Osteocyte (in vitro differentiated cells): ENCODE results near the gene GIT2. TPM values are rescaled to one million over a fixed set of nuclear protein-coding genes. Genes with fewer than 3 reads are reported as not detected.

ENCODE experiments used
- DNase-seq: peaks from one replicate; pipeline ENCODE4 v3.0.0; 2021; ENCODE audit warnings: mixed read lengths; ENCODE audit not compliant: unreplicated experiment; ENCODE audit errors: extremely low spot score
- H3K27ac Mint-ChIP-seq: one replicate; pipeline ENCODE4 v1.8.0; 2021; ENCODE audit warnings: mild to moderate bottlenecking, mixed read lengths; ENCODE audit not compliant: unreplicated experiment
- H3K27me3 Mint-ChIP-seq: one replicate; pipeline ENCODE4 v1.8.0; 2021; ENCODE audit warnings: mixed read lengths; ENCODE audit not compliant: unreplicated experiment
- H3K36me3 Mint-ChIP-seq: one replicate; pipeline ENCODE4 v1.8.0; 2021; ENCODE audit warnings: mixed read lengths; ENCODE audit not compliant: unreplicated experiment
- H3K4me1 Mint-ChIP-seq: one replicate; pipeline ENCODE4 v1.8.0; 2021; ENCODE audit warnings: mixed read lengths; ENCODE audit not compliant: unreplicated experiment
- H3K4me3 Mint-ChIP-seq: one replicate; pipeline ENCODE4 v1.8.0; 2021; ENCODE audit warnings: mild to moderate bottlenecking, moderate library complexity, mixed read lengths; ENCODE audit not compliant: unreplicated experiment
- H3K9me3 Mint-ChIP-seq: one replicate; pipeline ENCODE4 v1.8.0; 2021; ENCODE audit warnings: mixed read lengths; ENCODE audit not compliant: unreplicated experiment
- total RNA-seq: library from RNA; stranded (reverse); gene quantifications from 2 replicates; pipeline ENCODE4 v1.2.1, GENCODE V29; 2021
- TF ChIP-seq, protein P1 (sequence below): fragments of 200-600 bp; sonication (generic); IDR thresholded peaks from 2 replicates; pipeline ENCODE4 v1.5.0; 2021; ENCODE audit warnings: antibody characterized with exemption, mild to moderate bottlenecking, moderate library complexity

Gene GIT2
- total RNA-seq, 1 donor from 2014 or later: 49.6 TPM

DNA sequence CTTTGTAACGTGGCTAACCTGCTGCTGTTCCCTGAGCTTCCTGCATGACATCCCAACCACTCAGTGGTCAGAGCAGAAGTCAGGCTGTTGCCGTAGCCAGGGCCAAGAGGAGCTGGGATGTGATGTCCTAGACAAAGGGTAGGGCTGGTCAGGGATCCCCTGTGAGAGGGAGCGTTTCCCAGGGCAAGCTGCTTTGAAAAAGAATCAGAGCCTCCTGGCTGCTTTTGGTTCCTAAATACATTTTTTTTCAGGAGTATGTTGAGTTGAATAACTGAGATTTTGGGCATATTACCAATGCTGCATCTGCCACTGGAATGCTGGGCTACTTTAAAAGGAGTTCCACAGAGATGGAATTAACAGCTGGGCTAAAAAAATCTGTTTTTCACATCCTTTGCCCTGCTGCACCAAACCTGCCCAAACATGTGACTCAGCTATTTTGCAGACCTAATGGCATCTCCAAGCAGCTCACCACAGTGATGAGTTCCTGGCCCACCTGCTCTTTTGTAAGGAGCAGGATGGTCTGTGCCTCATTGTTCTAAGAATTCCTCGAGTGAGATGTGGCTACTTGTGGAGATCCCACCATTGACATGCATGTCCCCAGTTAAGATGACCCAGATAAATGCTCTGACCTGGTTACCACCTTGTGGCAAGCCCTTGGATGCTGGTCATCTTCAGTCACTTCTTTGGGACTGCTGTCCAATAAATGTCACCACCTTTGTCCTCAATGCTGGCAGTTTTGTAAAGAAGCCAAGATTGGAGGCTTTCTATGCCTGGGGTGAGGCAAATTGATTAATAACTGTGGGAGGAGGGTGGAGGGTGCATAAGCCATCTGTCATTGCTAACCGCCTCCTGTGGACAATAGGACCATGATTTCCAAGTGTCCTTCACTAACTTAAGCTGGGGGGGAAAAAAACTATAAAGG, 27.2 kb upstream of the GIT2 start:
- H3K27ac Mint-ChIP-seq: no peak overlapping the region
- peaks cover 44% of the 10 kb centered on the region for H3K36me3 Mint-ChIP-seq

DNA sequence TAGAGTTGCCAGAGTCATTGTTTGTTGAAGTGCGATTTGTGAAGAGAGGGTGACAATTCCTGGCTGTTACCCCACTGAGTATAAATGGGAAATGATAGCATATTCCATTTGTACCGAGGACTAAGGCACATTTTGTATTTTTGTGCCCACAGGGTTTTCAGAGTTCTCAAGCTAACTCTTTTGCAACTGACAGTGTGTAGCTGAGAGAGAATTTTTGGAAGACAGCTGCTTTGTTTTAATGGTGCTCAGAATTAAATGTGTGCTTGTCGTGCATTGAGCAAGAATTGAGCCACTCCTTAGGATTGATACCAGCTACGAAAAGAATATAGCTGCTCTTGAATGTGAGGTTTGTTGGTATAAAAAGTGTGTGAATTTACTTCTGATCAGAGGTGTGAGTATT, 24.8 kb upstream of the GIT2 start:
- Mint-ChIP-seq H3K4me3 (no peak overlapping the region), H3K36me3 (peaks cover 36% of the 10 kb centered on the region), H3K27me3 (no peaks in the 10 kb centered on the region), H3K9me3 (no peaks in the 10 kb centered on the region), H3K4me1 (no peaks in the 10 kb centered on the region), H3K27ac (no peak overlapping the region)
- TF ChIP-seq, protein P1, sequence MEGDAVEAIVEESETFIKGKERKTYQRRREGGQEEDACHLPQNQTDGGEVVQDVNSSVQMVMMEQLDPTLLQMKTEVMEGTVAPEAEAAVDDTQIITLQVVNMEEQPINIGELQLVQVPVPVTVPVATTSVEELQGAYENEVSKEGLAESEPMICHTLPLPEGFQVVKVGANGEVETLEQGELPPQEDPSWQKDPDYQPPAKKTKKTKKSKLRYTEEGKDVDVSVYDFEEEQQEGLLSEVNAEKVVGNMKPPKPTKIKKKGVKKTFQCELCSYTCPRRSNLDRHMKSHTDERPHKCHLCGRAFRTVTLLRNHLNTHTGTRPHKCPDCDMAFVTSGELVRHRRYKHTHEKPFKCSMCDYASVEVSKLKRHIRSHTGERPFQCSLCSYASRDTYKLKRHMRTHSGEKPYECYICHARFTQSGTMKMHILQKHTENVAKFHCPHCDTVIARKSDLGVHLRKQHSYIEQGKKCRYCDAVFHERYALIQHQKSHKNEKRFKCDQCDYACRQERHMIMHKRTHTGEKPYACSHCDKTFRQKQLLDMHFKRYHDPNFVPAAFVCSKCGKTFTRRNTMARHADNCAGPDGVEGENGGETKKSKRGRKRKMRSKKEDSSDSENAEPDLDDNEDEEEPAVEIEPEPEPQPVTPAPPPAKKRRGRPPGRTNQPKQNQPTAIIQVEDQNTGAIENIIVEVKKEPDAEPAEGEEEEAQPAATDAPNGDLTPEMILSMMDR: no peak
- DNase-seq: no peak

More for the DNA sequence above, 27.2 kb upstream of the GIT2 start:
- H3K9me3 Mint-ChIP-seq: no peaks in the 10 kb centered on the region
- DNase-seq: no peak
- no peaks in the 10 kb centered on the region for H3K4me1 Mint-ChIP-seq
- no peak overlapping the region for H3K4me3 Mint-ChIP-seq
- H3K27me3 Mint-ChIP-seq: no peaks in the 10 kb centered on the region
- TF ChIP-seq, protein P1: no peak

- no peak overlapping the region for H3K4me3 Mint-ChIP-seq
- H3K36me3 Mint-ChIP-seq: peaks cover 23% of the 10 kb centered on the region
- TF ChIP-seq, protein P1: no peak
- H3K27me3 Mint-ChIP-seq: no peaks in the 10 kb centered on the region
- no peaks in the 10 kb centered on the region for H3K4me1 Mint-ChIP-seq
- no peak for DNase-seq
- H3K27ac Mint-ChIP-seq: no peak overlapping the region
- no peaks in the 10 kb centered on the region for H3K9me3 Mint-ChIP-seq
Measured at GRCh38 chr12:110015132-110015531, 19.0 kb upstream of the GIT2 start.

DNA sequence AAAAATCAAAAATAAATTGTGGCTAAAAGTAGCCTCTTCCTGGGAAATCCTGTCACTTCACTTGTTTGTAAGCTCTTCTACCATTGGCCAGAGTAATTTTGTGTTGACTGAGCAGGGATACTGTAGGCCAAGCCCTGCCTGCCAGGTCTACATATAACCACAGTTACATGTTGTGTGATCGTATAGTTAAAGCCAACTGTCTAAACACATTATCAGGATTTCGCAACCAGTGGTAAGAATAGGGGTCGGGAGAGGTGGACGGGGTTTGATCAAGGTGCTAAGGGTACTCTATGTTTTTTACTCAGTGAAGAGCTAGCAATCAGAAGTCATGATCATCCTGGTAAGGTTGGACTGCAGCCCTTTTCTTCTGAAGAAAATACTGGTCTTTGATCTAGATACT, 16.5 kb upstream of the GIT2 start:
- TF ChIP-seq, protein P1: no peak
- no peaks in the 10 kb centered on the region for H3K9me3 Mint-ChIP-seq
- no peak overlapping the region for H3K27ac Mint-ChIP-seq
- H3K4me1 Mint-ChIP-seq: no peaks in the 10 kb centered on the region
- H3K27me3 Mint-ChIP-seq: no peaks in the 10 kb centered on the region
- no peak for DNase-seq
- H3K36me3 Mint-ChIP-seq: peaks cover 10% of the 10 kb centered on the region
- H3K4me3 Mint-ChIP-seq: no peak overlapping the region

- H3K9me3 Mint-ChIP-seq: no peaks in the 10 kb centered on the region
- TF ChIP-seq, protein P1: no peak
- no peaks in the 10 kb centered on the region for H3K4me1 Mint-ChIP-seq
- no peak for DNase-seq
- no peak overlapping the region for H3K27ac Mint-ChIP-seq
- peaks cover 10% of the 10 kb centered on the region for H3K36me3 Mint-ChIP-seq
- H3K4me3 Mint-ChIP-seq: no peak overlapping the region
- no peaks in the 10 kb centered on the region for H3K27me3 Mint-ChIP-seq
Measured at GRCh38 chr12:110012137-110012536, 16.0 kb upstream of the GIT2 start.
